ENCODE data around the gene ZNF254. TPM values are rescaled to one million over a fixed set of nuclear protein-coding genes. Genes with fewer than 3 reads are reported as not detected.

Gene ZNF254
- total and polyA plus RNA-seq, 9 of the 15 experiments (the other 6 are each of a cell fraction or from before 2014, with no cell fraction given), result 10.7 to 22.1 (median 14.2) TPM

GRCh38 chr19:24086974-24087595, at the start of gene ZNF254 (continued):
- TF ChIP-seq HMG20A (CRISPR knock-in tag; conservative IDR thresholded peaks at IDR 0.05) (no peak), C11orf30 (IDR thresholded peaks at IDR 0.05; ENCODE audit: low read depth) (no peak), ZBTB7A (IDR thresholded peaks at IDR 0.05; ENCODE audit: borderline replicate concordance, control insufficient read depth, low read depth, low read length) (no peak), ZNF780A (CRISPR knock-in tag; IDR thresholded peaks at IDR 0.05) (no peak), ARID3A (IDR thresholded peaks at IDR 0.05; ENCODE audit: borderline replicate concordance, low read depth, low read length) (no peak), ZC3H4 (CRISPR knock-in tag; IDR thresholded peaks at IDR 0.05; ENCODE audit: borderline replicate concordance) (no peak), ARID2 (IDR thresholded peaks at IDR 0.05) (no peak), TAF1 (IDR thresholded peaks at IDR 0.05; ENCODE audit: control insufficient read depth, extremely low read depth, insufficient read depth, low read length, severe bottlenecking) (peak; percentile 84), YBX1 (IDR thresholded peaks at IDR 0.05) (no peak), ZNF316 (IDR thresholded peaks at IDR 0.05) (no peak), HMGN3 (IDR thresholded peaks at IDR 0.05; ENCODE audit: borderline replicate concordance, extremely low read depth, insufficient read length, low read depth, low read length) (no peak), THAP7 (CRISPR knock-in tag; IDR thresholded peaks at IDR 0.05) (no peak), E2F4 (CRISPR knock-in tag; IDR thresholded peaks at IDR 0.05; ENCODE audit: low read depth) (no peak), THRB (CRISPR knock-in tag; conservative IDR thresholded peaks at IDR 0.05) (no peak)
- TF ChIP-seq, protein P1, sequence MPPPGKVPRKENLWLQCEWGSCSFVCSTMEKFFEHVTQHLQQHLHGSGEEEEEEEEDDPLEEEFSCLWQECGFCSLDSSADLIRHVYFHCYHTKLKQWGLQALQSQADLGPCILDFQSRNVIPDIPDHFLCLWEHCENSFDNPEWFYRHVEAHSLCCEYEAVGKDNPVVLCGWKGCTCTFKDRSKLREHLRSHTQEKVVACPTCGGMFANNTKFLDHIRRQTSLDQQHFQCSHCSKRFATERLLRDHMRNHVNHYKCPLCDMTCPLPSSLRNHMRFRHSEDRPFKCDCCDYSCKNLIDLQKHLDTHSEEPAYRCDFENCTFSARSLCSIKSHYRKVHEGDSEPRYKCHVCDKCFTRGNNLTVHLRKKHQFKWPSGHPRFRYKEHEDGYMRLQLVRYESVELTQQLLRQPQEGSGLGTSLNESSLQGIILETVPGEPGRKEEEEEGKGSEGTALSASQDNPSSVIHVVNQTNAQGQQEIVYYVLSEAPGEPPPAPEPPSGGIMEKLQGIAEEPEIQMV (tag; conservative IDR thresholded peaks at IDR 0.05; ENCODE audit: low read depth), result no peak
- TF ChIP-seq, protein P2, sequence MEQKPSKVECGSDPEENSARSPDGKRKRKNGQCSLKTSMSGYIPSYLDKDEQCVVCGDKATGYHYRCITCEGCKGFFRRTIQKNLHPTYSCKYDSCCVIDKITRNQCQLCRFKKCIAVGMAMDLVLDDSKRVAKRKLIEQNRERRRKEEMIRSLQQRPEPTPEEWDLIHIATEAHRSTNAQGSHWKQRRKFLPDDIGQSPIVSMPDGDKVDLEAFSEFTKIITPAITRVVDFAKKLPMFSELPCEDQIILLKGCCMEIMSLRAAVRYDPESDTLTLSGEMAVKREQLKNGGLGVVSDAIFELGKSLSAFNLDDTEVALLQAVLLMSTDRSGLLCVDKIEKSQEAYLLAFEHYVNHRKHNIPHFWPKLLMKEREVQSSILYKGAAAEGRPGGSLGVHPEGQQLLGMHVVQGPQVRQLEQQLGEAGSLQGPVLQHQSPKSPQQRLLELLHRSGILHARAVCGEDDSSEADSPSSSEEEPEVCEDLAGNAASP (IDR thresholded peaks at IDR 0.05), result no peak
- TF ChIP-seq, protein P3, sequence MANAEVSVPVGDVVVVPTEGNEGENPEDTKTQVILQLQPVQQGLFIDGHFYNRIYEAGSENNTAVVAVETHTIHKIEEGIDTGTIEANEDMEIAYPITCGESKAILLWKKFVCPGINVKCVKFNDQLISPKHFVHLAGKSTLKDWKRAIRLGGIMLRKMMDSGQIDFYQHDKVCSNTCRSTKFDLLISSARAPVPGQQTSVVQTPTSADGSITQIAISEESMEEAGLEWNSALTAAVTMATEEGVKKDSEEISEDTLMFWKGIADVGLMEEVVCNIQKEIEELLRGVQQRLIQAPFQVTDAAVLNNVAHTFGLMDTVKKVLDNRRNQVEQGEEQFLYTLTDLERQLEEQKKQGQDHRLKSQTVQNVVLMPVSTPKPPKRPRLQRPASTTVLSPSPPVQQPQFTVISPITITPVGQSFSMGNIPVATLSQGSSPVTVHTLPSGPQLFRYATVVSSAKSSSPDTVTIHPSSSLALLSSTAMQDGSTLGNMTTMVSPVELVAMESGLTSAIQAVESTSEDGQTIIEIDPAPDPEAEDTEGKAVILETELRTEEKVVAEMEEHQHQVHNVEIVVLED (CRISPR knock-in tag; IDR thresholded peaks at IDR 0.05), result no peak

All from K562 (cell line).